H1 (cell line): ENCODE results near the gene NADK.

Experiments
- BACH1 ChIP-seq: IDR thresholded peaks from 2 replicates; pipeline ENCODE4 v1.6.1; 2012; ENCODE audit warnings: low read length, improper control_type of control experiment
- CHD1 ChIP-seq: IDR thresholded peaks from 2 replicates; pipeline ENCODE4 v1.6.1; 2012; ENCODE audit warnings: low read depth, low read length, improper control_type of control experiment
- CHD2 ChIP-seq: IDR thresholded peaks from 2 replicates; pipeline ENCODE4 v1.6.1; 2012; ENCODE audit warnings: low read length, improper control_type of control experiment
- MAFK ChIP-seq: IDR thresholded peaks from 2 replicates; pipeline ENCODE4 v1.6.1; 2012; ENCODE audit warnings: low read depth, mild to moderate bottlenecking, improper control_type of control experiment, low read length
- POLR2A ChIP-seq, 2 experiments: IDR thresholded peaks; 1 replicate in 1 of 2; 2 replicates in 1 of 2; pipeline ENCODE4 v1.6.1; 2011; ENCODE audit warnings: low read depth in 2 of 2, low read length in 2 of 2, mild to moderate bottlenecking in 2 of 2; ENCODE audit errors: control extremely low read depth in 1 of 2
- SRF ChIP-seq: IDR thresholded peaks from 2 replicates; pipeline ENCODE4 v1.6.1; 2011; ENCODE audit warnings: mild to moderate bottlenecking, low read depth, low read length, moderate library complexity
- TAF1 ChIP-seq: IDR thresholded peaks from 2 replicates; pipeline ENCODE4 v1.6.1; 2011; ENCODE audit warnings: mild to moderate bottlenecking, low read depth, low read length
- TBP ChIP-seq: IDR thresholded peaks from 2 replicates; pipeline ENCODE4 v1.6.1; 2011; ENCODE audit warnings: low read depth, low read length, improper control_type of control experiment
- YY1 ChIP-seq: IDR thresholded peaks from 2 replicates; pipeline ENCODE4 v1.6.1; 2011; ENCODE audit warnings: low read depth, mild to moderate bottlenecking, low read length
- TF ChIP-seq, protein P1 (sequence below), 3 experiments: IDR thresholded peaks; 1 replicate in 2 of 3; 2 replicates in 1 of 3; pipeline versions ENCODE4 v1.5.1 to v1.6.1; 2011; ENCODE audit warnings: low read length in 3 of 3, mild to moderate bottlenecking in 3 of 3, inconsistent platforms in 2 of 3, low read depth in 1 of 3, moderate library complexity in 1 of 3; ENCODE audit not compliant: insufficient read depth in 1 of 3; ENCODE audit errors: control extremely low read depth in 1 of 3
- TF ChIP-seq, protein P2 (sequence below): IDR thresholded peaks from 2 replicates; pipeline ENCODE4 v1.6.1; 2011; ENCODE audit warnings: low read length, improper control_type of control experiment
- TF ChIP-seq, protein P3 (sequence below): IDR thresholded peaks from 2 replicates; pipeline ENCODE4 v1.6.1; 2012; ENCODE audit warnings: inconsistent platforms
- TF ChIP-seq, protein P4 (sequence below): IDR thresholded peaks from 2 replicates; pipeline ENCODE4 v1.6.1; 2012; ENCODE audit warnings: low read length, inconsistent platforms

DNA sequence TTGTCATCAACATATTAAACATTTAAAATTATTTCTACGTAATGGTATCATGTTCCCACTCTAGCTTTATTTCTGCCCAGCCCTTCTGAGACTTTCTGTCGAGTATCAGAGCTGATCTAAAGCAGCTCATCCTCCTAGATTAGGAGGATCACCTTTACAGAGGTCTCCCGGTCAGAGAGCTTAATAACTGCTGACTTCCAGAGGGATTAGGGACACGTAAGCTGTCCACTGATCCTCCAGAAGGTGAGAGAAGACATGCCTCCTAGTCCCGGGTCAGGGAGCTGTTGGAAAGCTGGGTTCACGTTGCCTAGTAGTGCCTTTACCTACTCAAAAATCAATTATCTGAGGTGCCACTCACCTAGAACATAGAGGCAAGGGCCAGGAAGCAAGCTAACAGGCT is 31.2 kb upstream of the NADK start:
- TF ChIP-seq, protein P1, sequence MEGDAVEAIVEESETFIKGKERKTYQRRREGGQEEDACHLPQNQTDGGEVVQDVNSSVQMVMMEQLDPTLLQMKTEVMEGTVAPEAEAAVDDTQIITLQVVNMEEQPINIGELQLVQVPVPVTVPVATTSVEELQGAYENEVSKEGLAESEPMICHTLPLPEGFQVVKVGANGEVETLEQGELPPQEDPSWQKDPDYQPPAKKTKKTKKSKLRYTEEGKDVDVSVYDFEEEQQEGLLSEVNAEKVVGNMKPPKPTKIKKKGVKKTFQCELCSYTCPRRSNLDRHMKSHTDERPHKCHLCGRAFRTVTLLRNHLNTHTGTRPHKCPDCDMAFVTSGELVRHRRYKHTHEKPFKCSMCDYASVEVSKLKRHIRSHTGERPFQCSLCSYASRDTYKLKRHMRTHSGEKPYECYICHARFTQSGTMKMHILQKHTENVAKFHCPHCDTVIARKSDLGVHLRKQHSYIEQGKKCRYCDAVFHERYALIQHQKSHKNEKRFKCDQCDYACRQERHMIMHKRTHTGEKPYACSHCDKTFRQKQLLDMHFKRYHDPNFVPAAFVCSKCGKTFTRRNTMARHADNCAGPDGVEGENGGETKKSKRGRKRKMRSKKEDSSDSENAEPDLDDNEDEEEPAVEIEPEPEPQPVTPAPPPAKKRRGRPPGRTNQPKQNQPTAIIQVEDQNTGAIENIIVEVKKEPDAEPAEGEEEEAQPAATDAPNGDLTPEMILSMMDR (IDR thresholded peaks at IDR 0.05; ENCODE audit: control extremely low read depth in 1 of 3, insufficient read depth in 1 of 3, low read depth in 1 of 3, low read length in 3 of 3): no peak
- TF ChIP-seq, protein P2, sequence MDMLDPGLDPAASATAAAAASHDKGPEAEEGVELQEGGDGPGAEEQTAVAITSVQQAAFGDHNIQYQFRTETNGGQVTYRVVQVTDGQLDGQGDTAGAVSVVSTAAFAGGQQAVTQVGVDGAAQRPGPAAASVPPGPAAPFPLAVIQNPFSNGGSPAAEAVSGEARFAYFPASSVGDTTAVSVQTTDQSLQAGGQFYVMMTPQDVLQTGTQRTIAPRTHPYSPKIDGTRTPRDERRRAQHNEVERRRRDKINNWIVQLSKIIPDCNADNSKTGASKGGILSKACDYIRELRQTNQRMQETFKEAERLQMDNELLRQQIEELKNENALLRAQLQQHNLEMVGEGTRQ: no peak
- TF ChIP-seq SRF: no peak
- TF ChIP-seq CHD1: no peak
- TF ChIP-seq YY1: no peak
- TF ChIP-seq MAFK: no peak
- TF ChIP-seq POLR2A (IDR thresholded peaks at IDR 0.05; ENCODE audit: control extremely low read depth in 1 of 2, low read depth in 2 of 2, low read length in 2 of 2): no peak
- TF ChIP-seq CHD2: no peak
- TF ChIP-seq, protein P3, sequence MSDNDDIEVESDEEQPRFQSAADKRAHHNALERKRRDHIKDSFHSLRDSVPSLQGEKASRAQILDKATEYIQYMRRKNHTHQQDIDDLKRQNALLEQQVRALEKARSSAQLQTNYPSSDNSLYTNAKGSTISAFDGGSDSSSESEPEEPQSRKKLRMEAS: no peak
- TF ChIP-seq, protein P4, sequence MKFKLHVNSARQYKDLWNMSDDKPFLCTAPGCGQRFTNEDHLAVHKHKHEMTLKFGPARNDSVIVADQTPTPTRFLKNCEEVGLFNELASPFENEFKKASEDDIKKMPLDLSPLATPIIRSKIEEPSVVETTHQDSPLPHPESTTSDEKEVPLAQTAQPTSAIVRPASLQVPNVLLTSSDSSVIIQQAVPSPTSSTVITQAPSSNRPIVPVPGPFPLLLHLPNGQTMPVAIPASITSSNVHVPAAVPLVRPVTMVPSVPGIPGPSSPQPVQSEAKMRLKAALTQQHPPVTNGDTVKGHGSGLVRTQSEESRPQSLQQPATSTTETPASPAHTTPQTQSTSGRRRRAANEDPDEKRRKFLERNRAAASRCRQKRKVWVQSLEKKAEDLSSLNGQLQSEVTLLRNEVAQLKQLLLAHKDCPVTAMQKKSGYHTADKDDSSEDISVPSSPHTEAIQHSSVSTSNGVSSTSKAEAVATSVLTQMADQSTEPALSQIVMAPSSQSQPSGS: no peak
- TF ChIP-seq TBP: no peak
- no peak for TF ChIP-seq BACH1
- TF ChIP-seq TAF1: no peak
